H1 (cell line): ENCODE results near the gene METTL8. TPM values are rescaled to one million over a fixed set of nuclear protein-coding genes. Genes with fewer than 3 reads are reported as not detected.

ENCODE experiments used
- CTCF ChIA-PET: fragments of 300-600 bp; sonication (Branson Sonifier 250); formaldehyde crosslinking; loops from one replicate; lab custom pipeline; 2021; ENCODE audit not compliant: partially characterized antibody; lab: Charles Lee
- POLR2A ChIA-PET: fragments of 300-600 bp; sonication (Branson Sonifier 250); formaldehyde crosslinking; loops from one replicate; lab custom pipeline; 2021; ENCODE audit warnings: inconsistent platforms; ENCODE audit not compliant: partially characterized antibody; lab: Charles Lee
- DNase-seq, 2 experiments: peaks; one replicate each; pipeline versions ENCODE4 v3.0.0 to v3.0.0-alpha.2; 2010 to 2022; ENCODE audit warnings: low spot score in 2 of 2, low read depth in 1 of 2, mixed read lengths in 1 of 2
- FAIRE-seq: peaks from 2 replicates; lab custom pipeline; 2011; peaks lifted over from hg19 to GRCh38; lab: Jason Lieb, UNC
- H2AFZ ChIP-seq: 2 replicates; pipeline ENCODE4 v1.8.1; 2012; ENCODE audit warnings: low read length, inconsistent platforms
- H2AK5ac ChIP-seq: 2 replicates; pipeline ENCODE4 v1.6.1; 2013; ENCODE audit warnings: low read depth, low read length
- H2BK120ac ChIP-seq: replicated peaks from 2 replicates; pipeline ENCODE3; 2013; ENCODE audit warnings: low read depth, low read length, inconsistent platforms
- H2BK12ac ChIP-seq: 2 replicates; pipeline ENCODE4 v1.6.1; 2013; ENCODE audit warnings: low read depth, low read length
- H2BK15ac ChIP-seq: 2 replicates; pipeline ENCODE4 v1.6.1; 2013; ENCODE audit warnings: low read length
- H2BK20ac ChIP-seq: 2 replicates; pipeline ENCODE4 v1.6.1; 2013; ENCODE audit warnings: low read length
- H2BK5ac ChIP-seq: 2 replicates; pipeline ENCODE4 v1.6.1; 2013; ENCODE audit warnings: low read depth, low read length
- H3K14ac ChIP-seq: 2 replicates; pipeline ENCODE4 v1.6.1; 2013; ENCODE audit warnings: inconsistent platforms; ENCODE audit not compliant: insufficient read length
- H3K18ac ChIP-seq: 2 replicates; pipeline ENCODE4 v1.6.1; 2013; ENCODE audit warnings: low read length; ENCODE audit errors: extremely low read depth
- H3K23ac ChIP-seq: 2 replicates; pipeline ENCODE4 v1.6.1; 2013; ENCODE audit warnings: inconsistent platforms; ENCODE audit not compliant: insufficient read length
- H3K23me2 ChIP-seq: 2 replicates; pipeline ENCODE4 v1.6.1; 2013; ENCODE audit warnings: low read depth, low read length
- H3K27ac ChIP-seq: 2 replicates; pipeline ENCODE4 v1.6.1; 2011; ENCODE audit warnings: low read depth, low read length, inconsistent platforms
- H3K27me3 ChIP-seq, 4 experiments: replicated peaks in 1 of 4; 1 replicate in 1 of 4; 2 replicates in 3 of 4; pipeline versions ENCODE4 v1.6.1 to v1.8.1; 2011 to 2013; ENCODE audit warnings: low read length in 3 of 4, mild to moderate bottlenecking in 3 of 4, inconsistent platforms in 2 of 4, mixed read lengths in 2 of 4, moderate library complexity in 1 of 4; ENCODE audit not compliant: control insufficient read depth in 3 of 4, insufficient read depth in 3 of 4; ENCODE audit errors: extremely low read depth in 1 of 4
- H3K36me3 ChIP-seq, 4 experiments: 2 replicates each; pipeline versions ENCODE4 v1.6.1 to v1.8.1; 2011 to 2013; ENCODE audit warnings: mild to moderate bottlenecking in 4 of 4, low read length in 3 of 4, moderate library complexity in 2 of 4, control low read depth in 1 of 4, inconsistent platforms in 1 of 4; ENCODE audit not compliant: insufficient read depth in 4 of 4, control insufficient read depth in 2 of 4
- H3K4ac ChIP-seq: replicated peaks from 2 replicates; pipeline ENCODE3; 2013; ENCODE audit warnings: low read length, low read depth, mixed read lengths, inconsistent platforms; ENCODE audit not compliant: insufficient read length
- H3K4me1 ChIP-seq, 4 experiments: replicated peaks in 1 of 4; 1 replicate in 1 of 4; 2 replicates in 3 of 4; pipeline versions ENCODE4 v1.6.1 to v1.8.1; 2011 to 2013; ENCODE audit warnings: low read length in 3 of 4, inconsistent platforms in 2 of 4, mixed read lengths in 1 of 4; ENCODE audit not compliant: insufficient read depth in 4 of 4, control insufficient read depth in 3 of 4
- H3K4me2 ChIP-seq, 2 experiments: 2 replicates each; pipeline versions ENCODE4 v1.6.1 to v1.8.1; 2011 to 2013; ENCODE audit warnings: low read depth in 2 of 2, low read length in 2 of 2, control low read depth in 1 of 2, inconsistent platforms in 1 of 2, mild to moderate bottlenecking in 1 of 2; ENCODE audit not compliant: insufficient read depth in 1 of 2
- H3K4me3 ChIP-seq, 4 experiments: fragments of 200-600, 300-600 bp in 1 of 4; sonication (generic), shearing (Covaris generic), sonication (Bioruptor Twin) in 1 of 4; 2 replicates each; pipeline versions ENCODE4 v1.5.1 to v1.8.1; 2011 to 2016; ENCODE audit warnings: low read length in 4 of 4, low read depth in 3 of 4, control low read depth in 2 of 4, inconsistent platforms in 2 of 4, mild to moderate bottlenecking in 2 of 4, mixed read lengths in 1 of 4, moderate library complexity in 1 of 4; ENCODE audit not compliant: insufficient read depth in 2 of 4; ENCODE audit errors: extremely low read depth in 1 of 4
- H3K56ac ChIP-seq: replicated peaks from 2 replicates; pipeline ENCODE3; 2013; ENCODE audit warnings: low read depth, mild to moderate bottlenecking, mixed read lengths, low read length, inconsistent platforms; ENCODE audit not compliant: insufficient read length
- H3K79me1 ChIP-seq: 2 replicates; pipeline ENCODE4 v1.6.1; 2013; ENCODE audit warnings: low read depth, low read length, control low read depth
- H3K79me2 ChIP-seq, 2 experiments: 2 replicates each; pipeline versions ENCODE4 v1.6.1 to v1.8.1; 2012 to 2013; ENCODE audit warnings: low read length in 2 of 2, mild to moderate bottlenecking in 2 of 2, inconsistent platforms in 1 of 2; ENCODE audit not compliant: insufficient read depth in 2 of 2, control insufficient read depth in 1 of 2
- H3K9ac ChIP-seq, 4 experiments: replicated peaks in 1 of 4; 1 replicate in 1 of 4; 2 replicates in 3 of 4; pipeline versions ENCODE4 v1.6.1 to v1.8.1; 2011 to 2013; ENCODE audit warnings: low read depth in 3 of 4, low read length in 3 of 4, control low read depth in 2 of 4, mild to moderate bottlenecking in 2 of 4, moderate library complexity in 2 of 4, inconsistent platforms in 1 of 4; ENCODE audit errors: extremely low read depth in 1 of 4
- H3K9me3 ChIP-seq, 2 experiments: 2 replicates each; pipeline versions ENCODE4 v1.6.1 to v1.8.1; 2012 to 2013; ENCODE audit warnings: mild to moderate bottlenecking in 2 of 2, moderate library complexity in 2 of 2, control low read depth in 1 of 2, inconsistent platforms in 1 of 2, low read depth in 1 of 2, low read length in 1 of 2, mixed read lengths in 1 of 2; ENCODE audit not compliant: insufficient read depth in 2 of 2
- H4K20me1 ChIP-seq, 2 experiments: replicated peaks in 1 of 2; 2 replicates each; pipeline versions ENCODE3 to v1.8.1; 2011 to 2013; ENCODE audit warnings: inconsistent platforms in 2 of 2, low read length in 2 of 2, mild to moderate bottlenecking in 1 of 2; ENCODE audit not compliant: insufficient read depth in 2 of 2, control insufficient read depth in 1 of 2
- H4K5ac ChIP-seq: 2 replicates; pipeline ENCODE4 v1.6.1; 2013; ENCODE audit warnings: low read length, low read depth, mixed read lengths, inconsistent platforms; ENCODE audit not compliant: insufficient read length
- H4K8ac ChIP-seq: 2 replicates; pipeline ENCODE4 v1.8.0; 2013; ENCODE audit warnings: mild to moderate bottlenecking, moderate library complexity, low read length, inconsistent platforms; ENCODE audit not compliant: insufficient read depth; ENCODE audit errors: extremely low read depth
- H4K91ac ChIP-seq: replicated peaks from 2 replicates; pipeline ENCODE3; 2013; ENCODE audit warnings: low read length, mixed read lengths, inconsistent platforms; ENCODE audit not compliant: insufficient read length
- CTCF ChIP-seq, 3 experiments: IDR thresholded peaks; 1 replicate in 2 of 3; 2 replicates in 1 of 3; pipeline versions ENCODE4 v1.5.1 to v1.6.1; 2011; ENCODE audit warnings: low read length in 3 of 3, mild to moderate bottlenecking in 3 of 3, inconsistent platforms in 2 of 3, low read depth in 1 of 3, moderate library complexity in 1 of 3; ENCODE audit not compliant: insufficient read depth in 1 of 3; ENCODE audit errors: control extremely low read depth in 1 of 3
- RAD21 ChIP-seq, 2 experiments: IDR thresholded peaks in 1 of 2; conservative IDR thresholded peaks in 1 of 2; 2 replicates each; pipeline ENCODE4 v1.6.1; 2011; ENCODE audit warnings: low read depth in 2 of 2, low read length in 2 of 2, improper control_type of control experiment in 1 of 2, inconsistent platforms in 1 of 2, mild to moderate bottlenecking in 1 of 2, moderate library complexity in 1 of 2
- RBBP5 ChIP-seq: IDR thresholded peaks from 2 replicates; pipeline ENCODE4 v1.7.1; 2012; ENCODE audit warnings: low read depth, mild to moderate bottlenecking, inconsistent platforms, low read length, moderate library complexity, borderline replicate concordance
- WGBS, 2 experiments: shearing (Covaris generic) in 1 of 2; methylation state at CpG; one replicate each; pipeline versions ENCODE4 v1.1.6 to v1.1.7; 2013 to 2015; ENCODE audit warnings: low lambda C conversion rate in 2 of 2, mixed read lengths in 2 of 2, inconsistent platforms in 1 of 2, low coverage in 1 of 2, missing lambda C conversion rate in 1 of 2; ENCODE audit not compliant: insufficient replicate concordance in 2 of 2, insufficient coverage in 1 of 2, insufficient read length in 1 of 2; ENCODE audit errors: extremely low coverage in 1 of 2, missing lambda C conversion rate in 1 of 2; 5-methylcytosine and 5-hydroxymethylcytosine counted together
- polyA plus RNA-seq, 7 experiments: library from polyadenylated mRNA; depleted of rRNA in 3 of 7; stranded (reverse) in 5 of 7; unstranded in 2 of 7; fragments of >200 nt in 5 of 7; fragments of 200-250 nt in 2 of 7; gene quantifications; 1 replicate in 5 of 7; 2 replicates in 1 of 7; 4 replicates in 1 of 7; pipeline versions ENCODE4 v1.2.1 to v1.2.3, GENCODE V29; 2011 to 2013; ENCODE audit warnings: missing spikeins in 2 of 7, mixed read lengths in 2 of 7
- total RNA-seq: library from RNA; stranded (reverse); fragmentation: NEBNext Ultra II Directional; extraction: Animal tissue kit (Norgen Biotek cat#: 25700); gene quantifications from 2 replicates; pipeline ENCODE4 v1.2.1, GENCODE V29; 2021

Gene METTL8
- total and polyA plus RNA-seq, 2 of the 8 experiments (the other 6 are each of a cell fraction or from before 2014, with no cell fraction given): 17.6 to 79.7 TPM

DNA sequence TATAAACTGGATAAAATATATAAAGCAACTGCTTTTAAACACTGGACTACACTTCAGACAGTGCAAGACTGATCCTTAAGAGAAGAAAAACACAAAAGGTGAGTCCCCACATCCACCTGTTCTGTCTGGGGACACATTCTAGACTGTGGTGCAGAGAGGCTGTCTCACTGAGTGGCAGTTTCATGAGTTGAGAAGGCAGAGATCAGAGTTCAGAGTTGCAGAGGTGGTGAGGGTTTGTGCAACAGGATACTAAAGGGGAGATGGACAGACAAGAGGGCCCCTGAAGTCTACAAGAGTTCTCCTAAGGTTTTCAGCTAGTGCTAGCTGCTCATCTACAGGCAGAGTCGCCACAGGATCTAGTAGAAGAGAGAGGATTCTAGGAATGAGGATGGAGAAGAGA, 68.0 kb downstream of the METTL8 start:
- Histone ChIP-seq H3K27me3 (no peaks in the 10 kb centered on the region), H2BK15ac (no peak overlapping the region), H3K4me2 (no peak overlapping the region), H2BK12ac (no peak overlapping the region), H3K27ac (no peak overlapping the region), H3K18ac (no peak overlapping the region), H3K36me3 (no peaks in the 10 kb centered on the region; a peak in 1 of 8 replicates), H3K4ac (no peak overlapping the region), H2BK5ac (no peak overlapping the region), H4K20me1 (no peaks in the 10 kb centered on the region), H3K4me3 (no peak overlapping the region), H3K23me2 (no peaks in the 10 kb centered on the region), H3K79me1 (no peaks in the 10 kb centered on the region), H4K5ac (no peak overlapping the region), H2BK120ac (no peak overlapping the region), H2BK20ac (no peak overlapping the region), H2AK5ac (no peak overlapping the region), H3K9me3 (peaks cover 3 to 7% of the 10 kb centered on the region in 2 experiments; a peak in 2 of 4 replicates), H3K56ac (no peak overlapping the region), H3K9ac (no peak overlapping the region), H3K4me1 (no peaks in the 10 kb centered on the region; a peak in 3 of 7 replicates), H4K8ac (no peak overlapping the region), H3K23ac (no peak overlapping the region), H4K91ac (no peak overlapping the region), H3K79me2 (peaks cover 0 to 6% of the 10 kb centered on the region in 2 experiments; a peak in 3 of 4 replicates), H3K14ac (no peak overlapping the region), H2AFZ (no peak overlapping the region)
- WGBS, 2 experiments: 96% methylated on average over 1 of the region's 1 CpG; no CpG with 5 or more reads in 1 of the 2 experiments
- no peak for FAIRE-seq
- TF ChIP-seq RBBP5 (no peak), CTCF (IDR thresholded peaks at IDR 0.05; ENCODE audit: control extremely low read depth in 1 of 3, insufficient read depth in 1 of 3, low read depth in 1 of 3, low read length in 3 of 3) (no peak), RAD21 (IDR thresholded peaks at IDR 0.05 in 1 of 2, conservative IDR thresholded peaks at IDR 0.05 in 1 of 2; ENCODE audit: low read depth in 2 of 2, low read length in 2 of 2) (no peak)
- ChIA-PET CTCF (interaction anchor here (0.7 kb wide), 1 partner anchor 17 kb away, joined by 3 read pairs; no protein-coding TSS in a partner anchor), POLR2A (no interaction called here)
- no peak for DNase-seq
